ENCODE data around the gene MBTD1. TPM values are rescaled to one million over a fixed set of nuclear protein-coding genes. Genes with fewer than 3 reads are reported as not detected.

MBTD1 gene
- total and polyA plus RNA-seq, 10 donors = 9.6 to 45.7 (median 23.6) TPM

DNA sequence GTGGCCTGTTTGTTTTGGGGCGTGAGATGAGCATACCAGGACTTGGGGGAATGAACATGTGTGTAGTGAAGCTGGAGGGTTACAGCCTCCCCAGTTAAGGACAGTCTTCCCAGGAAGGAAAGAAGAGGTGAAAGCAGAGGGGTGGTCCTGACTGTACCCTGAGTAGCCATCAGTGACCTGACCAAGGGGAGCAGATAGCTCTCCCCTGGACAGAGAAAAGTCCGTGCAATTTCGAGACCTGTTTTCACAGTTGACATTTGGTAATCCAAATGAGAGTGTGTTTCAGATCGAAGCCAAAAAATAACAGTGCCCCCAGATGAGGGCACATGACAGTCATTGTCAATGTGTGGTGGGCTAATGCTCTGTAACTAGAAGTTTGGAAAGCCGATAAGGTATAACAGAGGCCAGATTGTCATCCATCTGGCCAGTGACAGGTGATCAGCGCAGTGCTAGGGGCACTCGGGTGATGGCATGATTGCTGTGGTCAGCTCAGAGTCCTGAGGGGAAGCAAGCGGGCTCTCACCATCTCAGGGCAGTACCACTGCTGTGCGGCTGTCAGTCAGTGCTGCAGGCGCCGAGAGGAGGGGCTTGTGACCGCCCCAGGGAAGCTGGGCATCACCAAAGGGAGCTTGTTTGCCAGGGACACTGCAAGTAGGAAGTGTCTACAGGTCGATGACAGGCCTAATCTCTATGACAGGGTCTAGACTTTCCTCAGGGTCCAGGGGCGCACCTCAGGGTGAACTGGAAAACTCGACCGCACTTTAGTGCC, 94.8 kb downstream of the MBTD1 start:
- 75 to 81% (median 78%) methylated on average over 16 of the region's 16 CpGs for WGBS, 5 donors
- Histone ChIP-seq H3K27ac (peak overlapping the region; percentile 86 to 96 (median 93)), H3K4me1 (peaks cover 0 to 34% (median 23%) of the 10 kb centered on the region in 6 donors), H3K4me3 (peak overlapping the region in 4 of 8 donors; percentile 88 to 99 (median 96)), H3K27me3 (replicated peaks in 1 of 7) (no peaks in the 10 kb centered on the region), H3K36me3 (peaks cover 0 to 56% (median 33%) of the 10 kb centered on the region in 6 donors), H3K9me3 (no peaks in the 10 kb centered on the region)
- intact Hi-C loops (cut with DNase I; ENCODE audit: low total_unique reads) = loop anchor here (5.0 kb wide), 1 partner anchor 97 kb away; the partner anchor contains the start of genes MBTD1 and UTP18
- TF ChIP-seq POLR2AphosphoS5 (IDR thresholded peaks at IDR 0.05) = no peak
- peak; percentile 83 for DNase-seq

DNA sequence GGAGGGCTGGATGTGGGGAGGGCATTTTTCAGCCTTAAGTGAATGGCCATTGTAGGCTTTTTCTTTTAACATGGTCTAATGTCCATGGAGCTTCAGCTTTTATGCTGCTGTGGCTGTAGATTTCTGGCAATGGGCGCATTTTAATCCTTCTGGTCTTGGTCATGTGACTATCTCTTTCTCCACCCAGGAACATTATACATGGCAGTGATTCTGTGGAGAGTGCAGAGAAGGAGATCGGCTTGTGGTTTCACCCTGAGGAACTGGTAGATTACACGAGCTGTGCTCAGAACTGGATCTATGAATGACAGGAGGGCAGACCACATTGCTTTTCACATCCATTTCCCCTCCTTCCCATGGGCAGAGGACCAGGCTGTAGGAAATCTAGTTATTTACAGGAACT, 98.3 kb downstream of the MBTD1 start:
- Histone ChIP-seq H3K4me1 (peaks cover 0 to 11% (median 8%) of the 10 kb centered on the region in 6 donors), H3K27me3 (replicated peaks in 1 of 7) (no peaks in the 10 kb centered on the region), H3K9me3 (no peaks in the 10 kb centered on the region), H3K36me3 (peaks cover 0 to 70% (median 36%) of the 10 kb centered on the region in 6 donors), H3K4me3 (no peak overlapping the region), H3K27ac (no peak overlapping the region)
- DNase-seq = no peak
- intact Hi-C loops (cut with DNase I; ENCODE audit: low total_unique reads) = no loop called here
- WGBS, 5 donors = 51 to 82% (median 74%) methylated on average over 3 of the region's 3 CpGs
- TF ChIP-seq, protein P1, sequence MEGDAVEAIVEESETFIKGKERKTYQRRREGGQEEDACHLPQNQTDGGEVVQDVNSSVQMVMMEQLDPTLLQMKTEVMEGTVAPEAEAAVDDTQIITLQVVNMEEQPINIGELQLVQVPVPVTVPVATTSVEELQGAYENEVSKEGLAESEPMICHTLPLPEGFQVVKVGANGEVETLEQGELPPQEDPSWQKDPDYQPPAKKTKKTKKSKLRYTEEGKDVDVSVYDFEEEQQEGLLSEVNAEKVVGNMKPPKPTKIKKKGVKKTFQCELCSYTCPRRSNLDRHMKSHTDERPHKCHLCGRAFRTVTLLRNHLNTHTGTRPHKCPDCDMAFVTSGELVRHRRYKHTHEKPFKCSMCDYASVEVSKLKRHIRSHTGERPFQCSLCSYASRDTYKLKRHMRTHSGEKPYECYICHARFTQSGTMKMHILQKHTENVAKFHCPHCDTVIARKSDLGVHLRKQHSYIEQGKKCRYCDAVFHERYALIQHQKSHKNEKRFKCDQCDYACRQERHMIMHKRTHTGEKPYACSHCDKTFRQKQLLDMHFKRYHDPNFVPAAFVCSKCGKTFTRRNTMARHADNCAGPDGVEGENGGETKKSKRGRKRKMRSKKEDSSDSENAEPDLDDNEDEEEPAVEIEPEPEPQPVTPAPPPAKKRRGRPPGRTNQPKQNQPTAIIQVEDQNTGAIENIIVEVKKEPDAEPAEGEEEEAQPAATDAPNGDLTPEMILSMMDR (IDR thresholded peaks at IDR 0.05 in 8 of 11, conservative IDR thresholded peaks at IDR 0.05 in 3 of 11) = no peak
- no peak for TF ChIP-seq POLR2AphosphoS5 (IDR thresholded peaks at IDR 0.05)
- no peak for TF ChIP-seq POLR2A (IDR thresholded peaks at IDR 0.05)

DNA sequence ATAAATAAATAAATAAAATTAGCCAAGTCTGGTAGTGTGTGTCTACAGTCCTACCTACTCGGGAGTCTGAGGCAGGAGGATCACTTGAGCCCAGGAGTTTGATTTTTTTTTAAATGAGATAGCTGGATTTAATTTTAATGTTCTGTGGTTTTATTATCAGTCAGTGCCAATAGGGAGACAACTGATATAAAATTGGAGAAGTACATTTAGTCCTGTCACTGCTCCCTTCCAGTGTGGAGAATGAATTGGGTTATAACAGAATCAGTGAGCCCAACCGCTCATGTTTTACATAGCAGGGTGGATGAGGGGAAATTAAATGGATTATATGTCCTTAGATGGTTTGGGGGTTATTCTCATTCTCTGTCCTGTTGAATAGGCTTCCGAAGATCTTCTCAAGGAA, 100.2 kb downstream of the MBTD1 start:
- Histone ChIP-seq H3K27ac (no peak overlapping the region), H3K4me3 (no peak overlapping the region), H3K27me3 (replicated peaks in 1 of 7) (no peaks in the 10 kb centered on the region), H3K9me3 (no peaks in the 10 kb centered on the region), H3K4me1 (peaks cover under 1 to 11% (median 7%) of the 10 kb centered on the region in 6 donors), H3K36me3 (peaks cover 0 to 73% (median 42%) of the 10 kb centered on the region in 6 donors)
- intact Hi-C loops (cut with DNase I; ENCODE audit: low total_unique reads) = no loop called here
- no peak for DNase-seq
- 93 to 100% (median 98%) methylated on average over 3 of the region's 3 CpGs for WGBS, 5 donors
- no peak for TF ChIP-seq POLR2A (IDR thresholded peaks at IDR 0.05)
- TF ChIP-seq POLR2AphosphoS5 (IDR thresholded peaks at IDR 0.05) = no peak
- TF ChIP-seq, protein P1 (IDR thresholded peaks at IDR 0.05 in 8 of 11, conservative IDR thresholded peaks at IDR 0.05 in 3 of 11) = no peak

DNA sequence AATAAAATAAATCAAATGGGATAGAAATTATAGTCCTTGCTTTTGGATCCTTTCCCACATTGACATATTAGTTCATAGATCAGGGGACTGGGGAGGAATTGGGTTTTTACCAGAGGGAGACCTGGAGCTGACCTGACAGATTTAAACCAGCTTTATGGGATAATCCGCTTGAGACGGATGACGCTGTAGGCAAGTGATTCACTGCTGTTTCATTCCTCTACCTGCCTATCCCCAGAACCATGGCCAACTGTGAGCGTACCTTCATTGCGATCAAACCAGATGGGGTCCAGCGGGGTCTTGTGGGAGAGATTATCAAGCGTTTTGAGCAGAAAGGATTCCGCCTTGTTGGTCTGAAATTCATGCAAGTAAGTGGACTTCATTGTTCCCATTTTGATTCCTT, 104.4 kb downstream of the MBTD1 start:
- Histone ChIP-seq H3K4me1 (peaks cover 6 to 32% (median 26%) of the 10 kb centered on the region in 6 donors), H3K36me3 (peaks cover 0 to 44% (median 23%) of the 10 kb centered on the region in 6 donors), H3K9me3 (no peaks in the 10 kb centered on the region), H3K4me3 (no peak overlapping the region), H3K27me3 (replicated peaks in 1 of 7) (no peaks in the 10 kb centered on the region), H3K27ac (no peak overlapping the region)
- intact Hi-C loops (cut with DNase I; ENCODE audit: low total_unique reads) = no loop called here
- 93 to 98% (median 96%) methylated on average over 8 of the region's 8 CpGs for WGBS, 5 donors
- TF ChIP-seq POLR2AphosphoS5 (IDR thresholded peaks at IDR 0.05) (no peak), POLR2A (IDR thresholded peaks at IDR 0.05) (no peak)
- TF ChIP-seq, protein P1 (IDR thresholded peaks at IDR 0.05 in 8 of 11, conservative IDR thresholded peaks at IDR 0.05 in 3 of 11) = no peak
- no peak for DNase-seq

Measured in spleen (tissue), 11 donors.